ENCODE measurements around the gene RGS9BP. TPM values are rescaled to one million over a fixed set of nuclear protein-coding genes. Genes with fewer than 3 reads are reported as not detected.

RGS9BP gene
- total RNA-seq, 2 experiments from 2014 or later = 0.54 to 0.72 TPM

DNA sequence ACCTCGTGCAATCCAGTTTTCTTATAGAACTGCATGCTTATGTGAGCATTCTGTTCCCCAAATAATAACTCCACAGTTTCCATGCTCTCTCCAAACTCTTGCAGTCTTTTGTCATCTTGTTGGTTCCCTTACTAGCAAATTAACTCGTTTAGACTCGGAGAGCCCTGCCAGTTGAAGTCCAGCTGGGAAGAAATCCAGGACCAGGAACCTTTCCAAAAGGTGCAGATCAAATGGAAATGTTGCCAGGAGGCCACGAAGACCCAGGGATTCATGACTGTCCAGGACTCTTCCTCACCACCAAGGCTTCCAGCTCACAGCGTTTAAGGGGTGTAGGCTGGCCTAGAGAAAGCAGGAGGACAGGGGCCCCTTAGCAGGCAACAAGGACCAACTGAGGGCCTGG is 41.8 kb downstream of the RGS9BP start:
- TF ChIP-seq, protein P1, sequence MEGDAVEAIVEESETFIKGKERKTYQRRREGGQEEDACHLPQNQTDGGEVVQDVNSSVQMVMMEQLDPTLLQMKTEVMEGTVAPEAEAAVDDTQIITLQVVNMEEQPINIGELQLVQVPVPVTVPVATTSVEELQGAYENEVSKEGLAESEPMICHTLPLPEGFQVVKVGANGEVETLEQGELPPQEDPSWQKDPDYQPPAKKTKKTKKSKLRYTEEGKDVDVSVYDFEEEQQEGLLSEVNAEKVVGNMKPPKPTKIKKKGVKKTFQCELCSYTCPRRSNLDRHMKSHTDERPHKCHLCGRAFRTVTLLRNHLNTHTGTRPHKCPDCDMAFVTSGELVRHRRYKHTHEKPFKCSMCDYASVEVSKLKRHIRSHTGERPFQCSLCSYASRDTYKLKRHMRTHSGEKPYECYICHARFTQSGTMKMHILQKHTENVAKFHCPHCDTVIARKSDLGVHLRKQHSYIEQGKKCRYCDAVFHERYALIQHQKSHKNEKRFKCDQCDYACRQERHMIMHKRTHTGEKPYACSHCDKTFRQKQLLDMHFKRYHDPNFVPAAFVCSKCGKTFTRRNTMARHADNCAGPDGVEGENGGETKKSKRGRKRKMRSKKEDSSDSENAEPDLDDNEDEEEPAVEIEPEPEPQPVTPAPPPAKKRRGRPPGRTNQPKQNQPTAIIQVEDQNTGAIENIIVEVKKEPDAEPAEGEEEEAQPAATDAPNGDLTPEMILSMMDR (conservative IDR thresholded peaks at IDR 0.05; ENCODE audit: low read length) = no peak
- TF ChIP-seq EZH2phosphoT487 (IDR thresholded peaks at IDR 0.05; ENCODE audit: borderline replicate concordance, low read depth, low read length) = no peak
- intact Hi-C loops (cut with micrococcal nuclease; ENCODE audit: unreplicated experiment) = no loop called here
- BruUV-seq (replicated peaks) = no TSS peak
- Histone ChIP-seq H2AFZ (ENCODE audit: low read length) (no peak overlapping the region), H3K4me3 (ENCODE audit: low read depth, low read length, poor library complexity, severe bottlenecking) (no peak overlapping the region), H3K4me1 (ENCODE audit: insufficient read depth, low read length, poor library complexity, severe bottlenecking) (no peaks in the 10 kb centered on the region), H3K4me2 (ENCODE audit: low read length) (no peak overlapping the region), H3K79me2 (ENCODE audit: insufficient read depth, low read depth, low read length) (no peaks in the 10 kb centered on the region), H3K27ac (ENCODE audit: low read depth, low read length, poor library complexity, severe bottlenecking) (no peak overlapping the region), H3K9me2 (ENCODE audit: insufficient read depth, low read length) (no peaks in the 10 kb centered on the region), H3K36me3 (ENCODE audit: insufficient read depth, low read length) (no peaks in the 10 kb centered on the region), H3K9me3 (ENCODE audit: low read length) (no peaks in the 10 kb centered on the region), H4K20me1 (ENCODE audit: insufficient read depth, low read length) (no peaks in the 10 kb centered on the region)
- ChIA-PET POLR2A (no interaction called here), CTCF (ENCODE audit: unreplicated experiment) (no interaction called here)
- DNase-seq (ENCODE audit: low spot score) = no peak

DNA sequence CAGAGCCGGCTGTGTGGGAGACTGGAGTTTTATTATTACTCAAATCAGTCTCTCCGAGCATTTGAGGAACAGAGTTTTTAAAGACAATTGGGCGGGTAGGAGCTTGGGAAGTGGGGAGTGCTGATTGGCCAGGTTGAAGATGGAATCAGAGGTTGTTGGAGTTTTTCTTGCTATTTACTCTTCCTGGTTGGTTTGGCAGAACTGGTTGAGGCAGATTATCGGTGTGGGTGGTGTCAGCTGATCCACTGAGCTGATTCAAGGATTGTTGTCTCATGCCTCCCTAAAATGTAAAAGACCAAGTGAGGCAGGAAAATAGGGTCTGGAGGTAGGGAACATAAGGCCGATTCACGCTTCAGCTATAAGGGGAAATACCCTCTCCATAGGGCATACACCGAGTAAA is 42.6 kb downstream of the RGS9BP start:
- CTCF ChIA-PET (ENCODE audit: unreplicated experiment) = no interaction called here
- Histone ChIP-seq H3K4me1 (ENCODE audit: insufficient read depth, low read length, poor library complexity, severe bottlenecking) (no peaks in the 10 kb centered on the region), H3K36me3 (ENCODE audit: insufficient read depth, low read length) (no peaks in the 10 kb centered on the region), H3K79me2 (ENCODE audit: insufficient read depth, low read depth, low read length) (no peaks in the 10 kb centered on the region), H3K4me3 (ENCODE audit: low read depth, low read length, poor library complexity, severe bottlenecking) (no peak overlapping the region), H3K9me2 (ENCODE audit: insufficient read depth, low read length) (no peaks in the 10 kb centered on the region), H3K27ac (ENCODE audit: low read depth, low read length, poor library complexity, severe bottlenecking) (no peak overlapping the region), H3K9me3 (ENCODE audit: low read length) (no peaks in the 10 kb centered on the region), H3K4me2 (ENCODE audit: low read length) (no peak overlapping the region), H2AFZ (ENCODE audit: low read length) (no peak overlapping the region), H4K20me1 (ENCODE audit: insufficient read depth, low read length) (no peaks in the 10 kb centered on the region)
- no peak for DNase-seq (ENCODE audit: low spot score)
- BruUV-seq (replicated peaks) = no TSS peak
- TF ChIP-seq, protein P1 (conservative IDR thresholded peaks at IDR 0.05; ENCODE audit: low read length) = no peak
- no peak for TF ChIP-seq EZH2phosphoT487 (IDR thresholded peaks at IDR 0.05; ENCODE audit: borderline replicate concordance, low read depth, low read length)
- POLR2A ChIA-PET = no interaction called here
- intact Hi-C loops (cut with micrococcal nuclease; ENCODE audit: unreplicated experiment) = no loop called here

DNA sequence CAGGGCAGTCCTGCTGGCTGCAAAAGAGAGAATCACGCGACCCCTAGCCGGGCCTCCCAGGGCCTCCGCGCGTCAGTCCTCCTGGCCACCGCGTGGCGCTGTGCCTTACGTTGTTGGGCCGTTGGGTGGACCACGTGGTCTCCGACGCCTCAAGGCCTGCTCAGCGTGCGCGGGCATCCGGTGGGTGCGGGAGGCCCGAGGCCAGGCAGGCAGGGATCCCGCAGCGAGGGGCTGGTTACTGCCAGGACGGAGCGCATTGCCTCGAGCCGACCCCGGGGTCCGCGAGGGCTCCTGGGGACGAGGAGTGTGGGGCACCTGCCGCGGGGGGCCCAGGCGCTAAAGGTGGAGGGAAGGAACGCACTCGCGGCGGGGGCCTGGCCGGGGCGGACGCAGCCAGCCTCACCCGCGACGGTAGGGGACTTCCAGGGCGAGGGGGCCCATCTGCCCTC is 44.0 kb downstream of the RGS9BP start, which contains the start of gene TDRD12:
TDRD12 (plus strand) TSS at position 157 of the 449 bp plus-strand sequence. CDS start 306 bp downstream, outside the sequence.
- no TSS peak for BruUV-seq (replicated peaks)
- Histone ChIP-seq H3K79me2 (ENCODE audit: insufficient read depth, low read depth, low read length) (no peaks in the 10 kb centered on the region), H3K4me3 (ENCODE audit: low read depth, low read length, poor library complexity, severe bottlenecking) (no peak within 1 kb of the TSS), H4K20me1 (ENCODE audit: insufficient read depth, low read length) (no peaks in the 10 kb centered on the region), H3K4me2 (ENCODE audit: low read length) (no peak within 1 kb of the TSS), H3K4me1 (ENCODE audit: insufficient read depth, low read length, poor library complexity, severe bottlenecking) (no peaks in the 10 kb centered on the region), H3K9me3 (ENCODE audit: low read length) (no peaks in the 10 kb centered on the region), H3K9me2 (ENCODE audit: insufficient read depth, low read length) (no peaks in the 10 kb centered on the region), H3K36me3 (ENCODE audit: insufficient read depth, low read length) (no peaks in the 10 kb centered on the region), H3K27ac (ENCODE audit: low read depth, low read length, poor library complexity, severe bottlenecking) (no peak within 1 kb of the TSS), H2AFZ (ENCODE audit: low read length) (no peak within 1 kb of the TSS)
- no peak for DNase-seq (ENCODE audit: low spot score)
- ChIA-PET POLR2A (no interaction called here), CTCF (ENCODE audit: unreplicated experiment) (no interaction called here)
- TF ChIP-seq EZH2phosphoT487 (IDR thresholded peaks at IDR 0.05; ENCODE audit: borderline replicate concordance, low read depth, low read length) = no peak
- TF ChIP-seq, protein P1 (conservative IDR thresholded peaks at IDR 0.05; ENCODE audit: low read length) = peak; percentile 22; the same call in 1 of the 2 replicates
- intact Hi-C loops (cut with micrococcal nuclease; ENCODE audit: unreplicated experiment) = no loop called here

Data from OCI-LY7 (cell line).